CD4-positive, alpha-beta T cell (primary cell): ENCODE results near the gene KDM5A. TPM values are rescaled to one million over a fixed set of nuclear protein-coding genes. Genes with fewer than 3 reads are reported as not detected.

ENCODE experiments used
- ATAC-seq: fragments of 200-7000 bp; cut with Tn5 transposase; one replicate; pipeline ENCODE4 v1.10.0; 2022; ENCODE audit warnings: mild to moderate bottlenecking; ENCODE audit not compliant: poor library complexity
- CTCF ChIA-PET: fragments of 350-600 bp; sonication (Branson Sonifier 250); formaldehyde crosslinking; loops from one replicate; lab custom pipeline; 2021; ENCODE audit warnings: antibody characterized with exemption, inconsistent platforms; lab: Charles Lee
- POLR2A ChIA-PET: fragments of 350-600 bp; sonication (Branson Sonifier 250); formaldehyde crosslinking; loops from one replicate; lab custom pipeline; 2021; ENCODE audit warnings: antibody characterized with exemption, inconsistent platforms; lab: Charles Lee
- DNase-seq, 14 experiments: peaks; one replicate each; pipeline ENCODE4 v3.0.0-alpha.2; 2013 to 2020; ENCODE audit warnings: mixed read lengths in 2 of 14
- H3K27ac ChIP-seq, 2 donors: one replicate each; pipeline versions ENCODE4 v1.5.1 to v1.7.0; 2013; ENCODE audit warnings: low read length in 2 of 2, low read depth in 1 of 2, mild to moderate bottlenecking in 1 of 2
- H3K27me3 ChIP-seq, 2 experiments: 1 replicate in 1 of 2; 2 replicates in 1 of 2; pipeline versions ENCODE4 v1.6.1 to v1.7.0; 2013; ENCODE audit warnings: low read length in 2 of 2, control low read depth in 1 of 2, mild to moderate bottlenecking in 1 of 2, moderate library complexity in 1 of 2; ENCODE audit not compliant: insufficient read depth in 2 of 2, control insufficient read depth in 1 of 2
- H3K36me3 ChIP-seq: one replicate; pipeline ENCODE4 v1.6.1; 2013; ENCODE audit warnings: low read length, control low read depth; ENCODE audit not compliant: insufficient read depth
- H3K4me1 ChIP-seq: one replicate; pipeline ENCODE4 v1.6.1; 2013; ENCODE audit warnings: low read length, control low read depth; ENCODE audit not compliant: insufficient read depth
- H3K4me3 ChIP-seq: one replicate; pipeline ENCODE4 v1.5.1; 2013; ENCODE audit warnings: mild to moderate bottlenecking, low read length, moderate library complexity
- H3K9me3 ChIP-seq, 2 experiments: 1 replicate in 1 of 2; 2 replicates in 1 of 2; pipeline versions ENCODE4 v1.6.1 to v1.7.0; 2013; ENCODE audit warnings: low read length in 2 of 2, mild to moderate bottlenecking in 2 of 2, control low read depth in 1 of 2, moderate library complexity in 1 of 2; ENCODE audit not compliant: control insufficient read depth in 1 of 2, insufficient read depth in 1 of 2
- H3K27ac Mint-ChIP-seq: one replicate; pipeline ENCODE4 v1.8.0; 2020; ENCODE audit warnings: mixed read lengths
- H3K27me3 Mint-ChIP-seq: one replicate; pipeline ENCODE4 v1.8.0; 2021; ENCODE audit warnings: mixed read lengths
- H3K36me3 Mint-ChIP-seq: one replicate; pipeline ENCODE4 v1.8.0; 2021; ENCODE audit warnings: low read depth, mixed read lengths
- H3K4me1 Mint-ChIP-seq: one replicate; pipeline ENCODE4 v1.8.0; 2021; ENCODE audit warnings: low read depth, mixed read lengths
- H3K4me3 Mint-ChIP-seq: one replicate; pipeline ENCODE4 v1.8.0; 2020; ENCODE audit warnings: mild to moderate bottlenecking, mixed read lengths
- H3K9me3 Mint-ChIP-seq: one replicate; pipeline ENCODE4 v1.8.0; 2020; ENCODE audit warnings: mixed read lengths
- intact Hi-C, 2 experiments: fragments of 100-400 bp; cut with DNase I in 1 of 2; cut with micrococcal nuclease in 1 of 2; formaldehyde crosslinking; loops; one replicate each; pipeline versions ENCODE4 v1.15.1 to v1.9.0; 2023 to 2025; cut with DNase I, micrococcal nuclease
- total RNA-seq, 174 experiments: library from RNA in 2 of 174; stranded (reverse) in 2 of 174; gene quantifications; one replicate each; pipeline ENCODE4 v1.2.3 and lab custom pipeline; 2021 to 2026
- TF ChIP-seq, protein P1 (sequence below): fragments of 200-600 bp; IDR thresholded peaks from one replicate; pipeline ENCODE4 v1.8.0; 2022; ENCODE audit warnings: antibody characterized with exemption, mild to moderate bottlenecking

Gene KDM5A
- total RNA-seq, 2 experiments from 2014 or later: 149 to 151 TPM

DNA sequence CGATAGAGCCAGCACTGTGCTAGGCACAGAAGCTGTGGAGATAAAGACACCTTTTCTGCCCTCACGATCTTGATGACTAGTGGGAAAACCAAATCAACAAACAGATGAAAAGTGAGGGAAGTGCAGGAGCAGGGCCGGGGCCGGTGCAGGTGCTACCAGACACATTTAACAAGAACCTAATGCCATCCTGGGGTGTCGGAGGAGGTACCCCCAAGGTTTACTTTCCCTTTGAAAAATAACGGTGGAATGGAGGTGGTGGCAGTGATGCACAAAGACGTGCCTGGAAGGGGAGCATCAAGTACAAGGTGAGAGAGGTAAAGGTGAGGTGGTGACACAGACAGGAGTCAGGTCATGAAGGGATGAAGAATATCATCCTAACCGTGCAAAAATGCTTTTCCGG lies 148.6 kb downstream of the KDM5A start:
- H3K27me3 Mint-ChIP-seq: peaks cover 37% of the 10 kb centered on the region
- H3K4me3 Mint-ChIP-seq: no peak overlapping the region
- H3K27ac Mint-ChIP-seq: no peak overlapping the region

DNA sequence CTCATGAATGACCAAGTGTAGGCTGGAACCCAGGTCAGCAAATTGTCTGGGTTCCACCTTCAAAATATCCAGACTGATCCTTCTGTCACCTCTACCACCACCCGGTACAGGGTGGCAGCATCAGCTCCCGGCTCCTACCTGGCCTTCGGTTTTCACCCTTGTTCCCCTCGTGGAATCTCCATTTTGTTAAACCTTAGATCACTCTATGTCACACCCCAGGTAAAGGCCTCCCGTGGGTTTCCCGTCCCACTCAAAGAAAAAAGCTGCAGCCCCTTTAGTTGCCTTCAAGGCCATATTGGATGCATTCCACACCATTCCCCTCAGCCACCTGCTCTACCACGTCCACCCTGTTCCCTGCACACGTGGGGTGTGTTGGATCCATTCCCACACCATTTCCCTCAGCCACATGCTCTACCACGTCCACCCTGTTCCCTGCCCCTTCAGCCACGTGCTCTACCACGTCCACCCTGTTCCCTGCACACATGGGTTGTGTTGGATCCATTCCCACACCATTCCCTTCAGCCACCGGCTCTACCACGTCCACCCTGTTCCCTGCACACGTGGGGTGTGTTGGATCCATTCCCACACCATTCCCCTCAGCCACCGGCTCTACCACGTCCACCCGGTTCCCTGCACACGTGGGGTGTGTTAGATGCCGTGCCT lies 150.3 kb downstream of the KDM5A start:
- DNase-seq: no peak
- Histone ChIP-seq H3K27me3 (peaks cover 0 to 14% of the 10 kb centered on the region in 2 experiments), H3K4me1 (no peaks in the 10 kb centered on the region), H3K36me3 (no peaks in the 10 kb centered on the region), H3K27ac (no peak overlapping the region), H3K4me3 (no peak overlapping the region), H3K9me3 (peaks cover 6 to 26% of the 10 kb centered on the region in 2 experiments)
- H3K27me3 Mint-ChIP-seq: peaks cover 31% of the 10 kb centered on the region
- ChIA-PET POLR2A (no interaction called here), CTCF (no interaction called here)
- peaks cover 8% of the 10 kb centered on the region for H3K9me3 Mint-ChIP-seq
- TF ChIP-seq, protein P1, sequence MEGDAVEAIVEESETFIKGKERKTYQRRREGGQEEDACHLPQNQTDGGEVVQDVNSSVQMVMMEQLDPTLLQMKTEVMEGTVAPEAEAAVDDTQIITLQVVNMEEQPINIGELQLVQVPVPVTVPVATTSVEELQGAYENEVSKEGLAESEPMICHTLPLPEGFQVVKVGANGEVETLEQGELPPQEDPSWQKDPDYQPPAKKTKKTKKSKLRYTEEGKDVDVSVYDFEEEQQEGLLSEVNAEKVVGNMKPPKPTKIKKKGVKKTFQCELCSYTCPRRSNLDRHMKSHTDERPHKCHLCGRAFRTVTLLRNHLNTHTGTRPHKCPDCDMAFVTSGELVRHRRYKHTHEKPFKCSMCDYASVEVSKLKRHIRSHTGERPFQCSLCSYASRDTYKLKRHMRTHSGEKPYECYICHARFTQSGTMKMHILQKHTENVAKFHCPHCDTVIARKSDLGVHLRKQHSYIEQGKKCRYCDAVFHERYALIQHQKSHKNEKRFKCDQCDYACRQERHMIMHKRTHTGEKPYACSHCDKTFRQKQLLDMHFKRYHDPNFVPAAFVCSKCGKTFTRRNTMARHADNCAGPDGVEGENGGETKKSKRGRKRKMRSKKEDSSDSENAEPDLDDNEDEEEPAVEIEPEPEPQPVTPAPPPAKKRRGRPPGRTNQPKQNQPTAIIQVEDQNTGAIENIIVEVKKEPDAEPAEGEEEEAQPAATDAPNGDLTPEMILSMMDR: no peak
- H3K4me1 Mint-ChIP-seq: no peaks in the 10 kb centered on the region
- no peak overlapping the region for H3K4me3 Mint-ChIP-seq
- intact Hi-C loops: no loop called here
- H3K27ac Mint-ChIP-seq: no peak overlapping the region
- no peaks in the 10 kb centered on the region for H3K36me3 Mint-ChIP-seq
- no peak for ATAC-seq

More for the DNA sequence above, 148.6 kb downstream of the KDM5A start:
- TF ChIP-seq, protein P1: no peak
- ChIA-PET CTCF (no interaction called here), POLR2A (no interaction called here)
- Histone ChIP-seq H3K36me3 (no peaks in the 10 kb centered on the region), H3K9me3 (peaks cover 6 to 18% of the 10 kb centered on the region in 2 experiments), H3K27ac (no peak overlapping the region), H3K4me3 (no peak overlapping the region), H3K27me3 (peaks cover 0 to 15% of the 10 kb centered on the region in 2 experiments), H3K4me1 (no peaks in the 10 kb centered on the region)
- Mint-ChIP-seq H3K9me3 (peaks cover 8% of the 10 kb centered on the region), H3K4me1 (no peaks in the 10 kb centered on the region), H3K36me3 (peaks cover 4% of the 10 kb centered on the region)
- DNase-seq (no peak), ATAC-seq (no peak)
- intact Hi-C loops: no loop called here

DNA sequence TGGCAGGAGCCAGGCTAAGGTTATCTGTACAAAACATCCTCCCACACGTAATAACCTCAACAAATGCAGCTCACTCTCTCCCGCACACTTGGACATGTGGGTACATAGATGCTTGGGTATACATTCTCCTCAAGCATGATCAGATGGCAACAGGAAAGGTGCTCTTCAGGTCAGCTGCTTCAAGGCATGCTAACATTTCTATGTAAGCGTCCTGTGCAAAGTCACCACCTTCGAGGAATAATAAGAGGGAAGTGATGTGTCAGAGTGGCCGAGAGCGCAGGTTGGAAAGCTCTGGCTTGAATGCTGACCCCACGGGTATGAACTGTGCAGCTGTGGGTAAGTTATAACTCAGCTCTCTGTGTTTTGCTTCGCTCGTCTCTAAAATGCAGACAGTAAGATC lies 151.0 kb downstream of the KDM5A start:
- peaks cover 0 to 8% of the 10 kb centered on the region in 2 experiments for H3K27me3 ChIP-seq
- CTCF ChIA-PET: no interaction called here
- POLR2A ChIA-PET: no interaction called here
- no peak overlapping the region for H3K27ac Mint-ChIP-seq
- no peak overlapping the region for H3K4me3 Mint-ChIP-seq
- H3K27ac ChIP-seq: no peak overlapping the region
- H3K36me3 ChIP-seq: no peaks in the 10 kb centered on the region
- H3K4me1 ChIP-seq: no peaks in the 10 kb centered on the region
- H3K4me1 Mint-ChIP-seq: no peaks in the 10 kb centered on the region
- peaks cover 6 to 31% of the 10 kb centered on the region in 2 experiments for H3K9me3 ChIP-seq
- TF ChIP-seq, protein P1: no peak
- DNase-seq (no peak), ATAC-seq (no peak)
- H3K27me3 Mint-ChIP-seq: peaks cover 27% of the 10 kb centered on the region
- no peaks in the 10 kb centered on the region for H3K36me3 Mint-ChIP-seq
- no peak overlapping the region for H3K4me3 ChIP-seq
- peaks cover 8% of the 10 kb centered on the region for H3K9me3 Mint-ChIP-seq
- intact Hi-C loops: no loop called here
